Smooth muscle cell of bladder (primary cell): ENCODE measurements around the gene NUMA1. TPM values are rescaled to one million over a fixed set of nuclear protein-coding genes. Genes with fewer than 3 reads are reported as not detected.

Experiments used
- total RNA-seq: library from RNA; depleted of rRNA; stranded (reverse); fragments of >200 nt; gene quantifications from 2 replicates; pipeline ENCODE4 v1.2.3, GENCODE V29; 2014

NUMA1 gene
- total RNA-seq = 124 and 153 TPM in 2 replicates

DNA sequence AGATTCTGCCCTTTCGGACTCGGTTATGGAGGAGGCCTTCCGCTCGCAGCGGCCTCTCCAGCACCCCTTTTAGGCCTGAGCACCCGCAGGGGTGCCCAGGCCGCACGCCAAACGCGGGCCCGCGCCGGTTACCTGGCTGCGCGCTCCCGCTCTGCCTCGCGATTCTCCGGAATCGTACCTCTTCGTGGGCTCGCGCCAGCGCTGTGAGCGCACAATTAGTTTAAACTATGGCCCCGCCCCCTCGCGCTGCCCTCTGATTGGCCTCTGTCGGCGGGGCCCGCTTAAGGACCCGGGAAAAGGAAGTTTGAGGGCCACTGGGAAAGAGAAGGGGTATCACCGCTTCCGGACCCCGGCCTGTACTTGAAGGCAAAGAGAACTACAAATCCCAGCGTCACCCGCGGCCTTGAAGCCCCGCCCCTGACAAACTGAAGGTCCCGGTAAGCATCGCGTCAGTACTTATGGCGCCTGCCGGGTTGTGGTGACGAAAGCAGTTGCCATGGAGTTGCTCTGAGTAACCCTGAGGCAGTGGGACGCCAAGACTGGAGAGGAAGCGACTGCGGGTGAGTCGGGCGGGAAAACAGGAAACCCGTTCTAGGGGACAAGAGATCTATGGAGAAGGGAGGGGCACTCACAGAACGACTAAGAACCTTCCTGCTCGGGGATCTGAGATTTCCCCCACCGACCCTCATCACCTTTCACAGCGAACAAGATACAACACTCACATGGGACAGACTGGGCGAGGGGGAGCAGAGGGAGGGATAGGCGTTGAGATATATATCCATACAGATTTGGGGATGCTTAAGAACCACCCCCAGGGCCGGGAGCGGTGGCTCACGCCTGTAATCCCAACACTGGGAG, at the start of gene NUMA1, which contains the start of gene LRRC51:
TSS of gene NUMA1 (minus strand) at position 217 of the 858 bp plus-strand sequence. CDS start 44,599 bp downstream, outside the sequence.
TSS of gene LRRC51 (plus strand) at position 525 of the 858 bp plus-strand sequence. CDS start 8,234 bp downstream, outside the sequence.

DNA sequence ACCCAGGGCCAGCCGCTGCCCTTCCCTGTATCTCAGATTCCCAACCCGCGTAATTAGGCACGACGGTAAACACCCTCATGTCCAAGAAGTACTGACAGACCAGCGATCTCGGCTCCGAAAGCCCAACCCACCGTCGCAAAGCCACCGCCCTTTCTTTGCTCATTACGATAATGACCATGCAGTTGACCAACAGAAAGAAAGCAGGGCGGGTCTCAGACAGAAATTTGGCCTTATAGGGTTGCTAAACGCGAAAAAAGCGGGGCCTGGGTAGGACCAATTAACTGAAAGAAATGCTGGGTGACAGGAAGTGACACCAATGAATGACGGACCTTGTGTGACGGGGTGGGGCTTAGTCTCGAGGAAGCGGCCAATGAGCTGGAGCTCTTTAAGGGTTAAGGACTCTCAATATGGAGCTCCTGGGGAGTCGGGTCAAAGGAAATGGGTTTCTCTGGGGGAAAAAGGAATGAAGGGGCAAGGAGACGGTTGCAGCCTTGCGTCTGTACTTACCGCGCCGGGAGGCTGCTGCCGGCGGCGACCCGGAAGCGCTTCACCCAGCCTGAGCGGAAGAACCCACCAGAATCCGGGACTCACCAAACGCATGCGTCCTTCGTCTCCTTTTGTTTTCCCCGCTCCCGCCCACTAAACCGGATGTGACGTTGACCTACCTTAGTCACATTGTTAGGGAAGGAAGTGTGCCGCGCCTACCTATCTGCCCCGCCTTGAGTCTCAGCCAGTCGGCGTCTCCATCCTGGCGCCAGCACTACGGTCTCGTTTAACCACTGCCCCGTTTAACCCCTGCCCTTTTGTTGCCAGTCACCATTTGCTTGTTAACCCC, 32.0 kb upstream of the NUMA1 start, which contains the start of gene ANAPC15:
TSS of gene ANAPC15 (minus strand) at position 553 of the 835 bp plus-strand sequence. CDS start 1,419 bp downstream, outside the sequence.

GRCh38 chr11:72105888-72106287, 25.5 kb upstream of the NUMA1 start, which contains the start of gene TOMT:
Gene TOMT, plus strand, starts transcription at chr11:72105924. Its CDS starts 28 bp downstream, at chr11:72105952.

GRCh38 chr11:72102946-72103753, 22.8 kb upstream of the NUMA1 start, which contains the start of gene LAMTOR1:
Gene LAMTOR1, minus strand, starts transcription at chr11:72103297. Its CDS starts 73 bp downstream, at chr11:72103224.

GRCh38 chr11:71998649-71999310, 81.6 kb downstream of the NUMA1 start, which contains the start of gene IL18BP:
Gene IL18BP, plus strand, starts transcription at chr11:71998909. Its CDS starts 1,076 bp downstream, at chr11:71999985.

Other genes starting within 250 kb of the NUMA1 start
- gene DEFB108B, start 247.3 kb downstream of the NUMA1 start, total RNA-seq = not detected in 2 replicates
- gene DEFB131B, start 202.1 kb downstream of the NUMA1 start, total RNA-seq = not detected in 2 replicates
- 5.1 TPM in 2 replicates for gene XNDC1N, start 151.9 kb downstream of the NUMA1 start, total RNA-seq
- 36.3 and 45.7 TPM in 2 replicates for gene RNF121, start 151.5 kb downstream of the NUMA1 start, total RNA-seq
- gene IL18BP, start 81.6 kb downstream of the NUMA1 start, total RNA-seq = 1.7 and 2.8 TPM in 2 replicates
- 5.5 and 6.3 TPM in 2 replicates for gene LRRC51, start 308 bp upstream of the NUMA1 start, total RNA-seq
- gene LAMTOR1, start 22.8 kb upstream of the NUMA1 start, total RNA-seq = 64.1 and 81.4 TPM in 2 replicates
- not detected in 2 replicates for gene TOMT, start 25.4 kb upstream of the NUMA1 start, total RNA-seq
- gene ANAPC15, start 32.2 kb upstream of the NUMA1 start, total RNA-seq = 23.5 and 30.2 TPM in 2 replicates
- 0.14 and 1.2 TPM in 2 replicates for gene FOLR3, start 55.2 kb upstream of the NUMA1 start, total RNA-seq
- gene FOLR1, start 111.6 kb upstream of the NUMA1 start, total RNA-seq = not detected in 2 replicates
- not detected in 2 replicates for gene FOLR2, start 136.3 kb upstream of the NUMA1 start, total RNA-seq
- 55.3 and 72.4 TPM in 2 replicates for gene INPPL1, start 144.2 kb upstream of the NUMA1 start, total RNA-seq
- gene PHOX2A, start 163.6 kb upstream of the NUMA1 start, total RNA-seq = not detected in 2 replicates